SK-N-SH treated with all-trans-retinoic acid at 6 μM for 48 hours (cell line): ENCODE results near the gene DCAF12L1.

Source experiments
- ARNTL ChIP-seq: fragments of 450-650 bp; formaldehyde crosslinking; IDR thresholded peaks from 2 replicates; pipeline ENCODE4 v1.5.0; 2020; ENCODE audit warnings: low read depth, mild to moderate bottlenecking, moderate library complexity, borderline replicate concordance
- CREB5 ChIP-seq: fragments of 250-450 bp; sonication (Bioruptor Pico); IDR thresholded peaks from 2 replicates; pipeline ENCODE4 v1.5.1; 2020; ENCODE audit warnings: low read depth, mild to moderate bottlenecking, moderate library complexity
- CSRNP3 ChIP-seq: fragments of 250-450 bp; sonication (Bioruptor Pico); IDR thresholded peaks from 2 replicates; pipeline ENCODE4 v1.5.1; 2021; ENCODE audit warnings: mild to moderate bottlenecking, moderate library complexity
- PATZ1 ChIP-seq: fragments of 250-450 bp; sonication (Bioruptor Pico); IDR thresholded peaks from 2 replicates; pipeline ENCODE4 v1.8.0; 2020; ENCODE audit warnings: mild to moderate bottlenecking, moderate library complexity, borderline replicate concordance
- POU6F1 ChIP-seq: fragments of 250-450 bp; sonication (Bioruptor Pico); IDR thresholded peaks from 2 replicates; pipeline ENCODE4 v1.8.0; 2021; ENCODE audit warnings: low read depth, mild to moderate bottlenecking, moderate library complexity, borderline replicate concordance
- PPARA ChIP-seq: fragments of 250-450 bp; sonication (Bioruptor Pico); IDR thresholded peaks from 2 replicates; pipeline ENCODE4 v1.5.0; 2020; ENCODE audit warnings: mild to moderate bottlenecking, borderline replicate concordance
- RARB ChIP-seq: fragments of 250-450 bp; sonication (Bioruptor Pico); IDR thresholded peaks from 2 replicates; pipeline ENCODE4 v1.8.0; 2021; ENCODE audit warnings: mild to moderate bottlenecking, moderate library complexity
- ZFP3 ChIP-seq: fragments of 250-450 bp; sonication (Bioruptor Pico); IDR thresholded peaks from 2 replicates; pipeline ENCODE4 v1.5.0; 2020; ENCODE audit warnings: mild to moderate bottlenecking, moderate library complexity
- ZNF565 ChIP-seq: fragments of 450-650 bp; formaldehyde crosslinking; conservative IDR thresholded peaks from 2 replicates; pipeline ENCODE4 v1.5.0; 2020; ENCODE audit warnings: low read depth, mild to moderate bottlenecking, moderate library complexity

- no peak for TF ChIP-seq CSRNP3 (CRISPR knock-in tag)
- no peak for TF ChIP-seq ZNF565 (CRISPR knock-in tag)
- no peak for TF ChIP-seq ZFP3 (CRISPR knock-in tag)
- TF ChIP-seq POU6F1 (CRISPR knock-in tag), result no peak
- no peak for TF ChIP-seq ARNTL (CRISPR knock-in tag)
- TF ChIP-seq CREB5 (CRISPR knock-in tag), result no peak
- no peak for TF ChIP-seq PPARA (CRISPR knock-in tag)
- TF ChIP-seq PATZ1 (CRISPR knock-in tag), result no peak
- no peak for TF ChIP-seq RARB
These were observed at the start of gene DCAF12L1 for GRCh38 chrX:126552313-126553022.
